ENCODE data around the gene SSH3.

Gene SSH3

GRCh38 chr11:67280788-67281551 is 22.4 kb upstream of the SSH3 start:
- DNase-seq: no peak

- no peak for DNase-seq
Measured at GRCh38 chr11:67281552-67282150, 21.7 kb upstream of the SSH3 start.

- no peak for DNase-seq
Measured at GRCh38 chr11:67282155-67282875, 21.0 kb upstream of the SSH3 start.

GRCh38 chr11:67282876-67283371 is 20.4 kb upstream of the SSH3 start:
- no peak for DNase-seq

DNA sequence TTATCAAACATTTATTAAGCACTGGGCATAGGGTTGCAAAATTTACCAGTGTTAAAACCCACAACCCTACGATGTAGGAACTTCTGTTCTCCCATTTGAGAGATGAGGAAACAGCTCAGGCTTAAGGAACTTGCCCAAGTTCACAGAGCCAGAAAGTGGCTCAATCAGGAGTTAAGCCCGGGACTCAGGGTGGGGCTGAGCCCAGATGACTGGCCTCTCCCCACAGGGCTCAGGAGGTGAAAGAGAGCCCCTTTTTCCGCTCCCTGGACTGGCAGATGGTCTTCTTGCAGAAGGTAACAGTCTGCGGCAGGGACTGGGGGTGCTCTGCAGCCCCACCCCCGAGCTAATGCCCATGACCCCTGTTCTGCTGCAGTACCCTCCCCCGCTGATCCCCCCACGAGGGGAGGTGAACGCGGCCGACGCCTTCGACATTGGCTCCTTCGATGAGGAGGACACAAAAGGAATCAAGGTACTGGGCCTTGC is 19.8 kb upstream of the SSH3 start:
- no peak for DNase-seq

DNA sequence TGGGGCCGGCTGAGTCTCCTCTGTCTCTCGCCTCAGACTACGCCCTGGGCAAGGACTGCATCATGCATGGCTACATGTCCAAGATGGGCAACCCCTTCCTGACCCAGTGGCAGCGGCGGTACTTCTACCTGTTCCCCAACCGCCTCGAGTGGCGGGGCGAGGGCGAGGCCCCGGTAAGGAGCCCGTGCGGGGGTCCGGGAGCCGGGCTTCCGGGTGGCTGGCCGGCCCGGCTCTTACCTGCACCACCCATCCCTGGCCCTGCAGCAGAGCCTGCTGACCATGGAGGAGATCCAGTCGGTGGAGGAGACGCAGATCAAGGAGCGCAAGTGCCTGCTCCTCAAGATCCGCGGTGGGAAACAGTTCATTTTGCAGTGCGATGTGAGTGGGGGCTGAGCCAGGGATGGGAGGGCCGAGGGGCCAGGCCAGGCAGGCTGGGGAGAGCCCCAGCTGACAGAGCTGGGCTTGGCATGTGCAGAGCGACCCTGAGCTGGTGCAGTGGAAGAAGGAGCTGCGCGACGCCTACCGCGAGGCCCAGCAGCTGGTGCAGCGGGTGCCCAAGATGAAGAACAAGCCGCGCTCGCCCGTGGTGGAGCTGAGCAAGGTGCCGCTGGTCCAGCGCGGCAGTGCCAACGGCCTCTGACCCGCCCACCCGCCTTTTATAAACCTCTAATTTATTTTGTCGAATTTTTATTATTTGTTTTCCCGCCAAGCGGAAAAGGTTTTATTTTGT is 18.4 kb upstream of the SSH3 start:
- no peak for DNase-seq

- no peak for DNase-seq
Measured at GRCh38 chr11:67285541-67286498, 17.5 kb upstream of the SSH3 start.

- no peak for DNase-seq
Measured at GRCh38 chr11:67286621-67287333, 16.6 kb upstream of the SSH3 start.

GRCh38 chr11:67287355-67288197 is 15.8 kb upstream of the SSH3 start:
- DNase-seq: no peak

GRCh38 chr11:67288198-67288451 is 15.2 kb upstream of the SSH3 start:
- DNase-seq: no peak

GRCh38 chr11:67288452-67289225 is 14.7 kb upstream of the SSH3 start:
- DNase-seq: peak; percentile 42

- no peak for DNase-seq
Measured at GRCh38 chr11:67289226-67289650, 14.1 kb upstream of the SSH3 start, which contains the start of gene ANKRD13D. ANKRD13D (plus strand) TSS chr11:67289303; CDS start chr11:67289461, 158 bp downstream.

DNA sequence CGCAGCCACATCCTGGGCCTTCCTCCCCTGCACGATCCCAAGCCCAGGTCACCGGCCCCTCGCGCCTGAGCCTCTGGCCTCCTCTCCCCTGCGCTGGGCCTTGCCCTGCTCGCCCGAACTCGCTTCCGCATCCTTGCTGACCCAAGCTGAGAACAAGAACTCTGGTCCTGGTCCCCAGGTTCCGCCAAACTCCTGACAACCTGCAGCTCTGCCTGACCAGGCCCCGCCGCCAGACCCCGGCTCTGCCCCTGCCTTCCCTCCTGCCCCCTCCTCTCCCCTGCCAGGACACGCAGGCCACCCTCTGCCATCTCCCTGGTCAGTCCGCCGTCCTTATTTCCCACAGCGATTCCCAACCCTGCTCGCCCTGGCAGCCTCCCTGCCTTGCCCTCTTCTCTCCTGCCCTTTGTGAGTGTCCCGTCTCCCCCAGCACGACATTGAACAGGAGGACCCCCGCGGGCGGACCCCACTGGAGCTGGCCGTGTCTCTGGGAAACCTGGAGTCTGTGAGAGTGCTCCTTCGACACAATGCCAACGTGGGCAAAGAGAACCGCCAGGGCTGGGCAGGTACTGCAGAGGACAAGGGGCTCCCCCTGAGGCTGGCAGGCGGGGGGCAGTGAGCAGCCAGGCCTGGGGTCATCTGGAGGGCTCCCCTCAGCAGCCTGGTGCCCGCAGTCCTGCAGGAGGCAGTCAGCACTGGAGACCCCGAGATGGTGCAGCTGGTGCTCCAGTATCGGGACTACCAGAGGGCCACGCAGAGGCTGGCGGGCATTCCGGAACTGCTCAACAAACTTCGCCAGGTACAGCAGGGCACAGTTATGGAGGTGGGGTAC is 13.5 kb upstream of the SSH3 start:
- DNase-seq: no peak

DNA sequence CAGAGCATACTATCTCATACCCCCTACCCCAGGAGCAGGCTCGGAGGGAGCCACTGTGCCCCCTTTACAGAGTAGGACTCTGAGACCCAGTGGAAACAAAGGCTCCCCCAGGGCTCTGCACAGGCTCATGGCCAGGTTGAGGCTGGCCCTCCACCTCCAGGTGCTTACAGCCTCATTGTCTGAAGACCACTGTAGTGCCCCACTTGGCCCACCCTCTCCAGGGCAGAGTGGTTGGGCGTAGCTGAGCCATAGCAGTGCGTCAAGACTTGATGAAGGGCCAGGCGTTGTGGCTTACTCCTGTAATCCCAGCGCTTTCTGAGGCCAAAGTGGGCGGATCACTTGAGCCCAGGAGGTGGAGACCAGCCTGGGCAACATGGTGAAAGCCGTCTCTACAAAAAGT is 12.5 kb upstream of the SSH3 start:
- DNase-seq: no peak

DNA sequence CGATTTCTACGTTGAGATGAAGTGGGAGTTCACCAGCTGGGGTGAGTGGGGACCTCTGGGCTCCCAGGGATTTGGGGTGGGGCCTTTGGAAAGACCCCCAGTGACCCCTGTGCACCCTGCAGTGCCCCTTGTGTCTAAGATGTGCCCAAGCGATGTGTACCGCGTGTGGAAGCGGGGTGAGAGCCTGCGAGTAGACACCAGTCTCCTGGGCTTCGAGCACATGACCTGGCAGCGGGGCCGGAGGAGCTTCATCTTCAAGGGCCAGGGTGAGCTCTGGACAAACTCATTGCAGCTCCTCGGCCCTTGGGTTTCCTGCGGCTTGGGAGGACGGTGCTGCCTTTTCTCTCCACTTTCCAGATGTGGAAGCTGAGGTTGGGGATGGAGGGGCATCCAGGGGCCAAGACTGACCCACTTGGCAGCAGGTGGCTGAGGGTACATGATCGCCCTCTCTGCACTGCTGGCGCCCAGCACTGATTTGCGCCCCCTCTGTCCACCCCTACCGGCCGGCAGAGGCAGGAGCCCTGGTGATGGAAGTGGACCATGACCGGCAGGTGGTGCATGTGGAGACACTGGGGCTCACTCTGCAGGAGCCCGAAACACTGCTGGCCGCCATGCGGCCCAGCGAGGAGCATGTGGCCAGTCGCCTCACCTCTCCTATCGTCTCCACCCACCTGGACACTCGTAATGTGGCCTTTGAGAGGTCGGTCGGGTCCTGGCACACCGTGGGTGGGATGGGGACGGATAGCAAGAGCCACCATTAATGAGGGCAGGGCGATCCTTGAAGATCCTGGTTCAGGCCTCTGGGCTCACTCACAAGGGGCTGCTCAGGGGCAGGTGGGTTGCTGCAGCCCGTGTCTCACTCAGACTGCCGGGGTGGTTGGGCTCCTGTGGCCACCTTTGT is 11.6 kb upstream of the SSH3 start:
- DNase-seq: no peak

GRCh38 chr11:67292671-67293070 is 10.7 kb upstream of the SSH3 start:
- DNase-seq: no peak

DNA sequence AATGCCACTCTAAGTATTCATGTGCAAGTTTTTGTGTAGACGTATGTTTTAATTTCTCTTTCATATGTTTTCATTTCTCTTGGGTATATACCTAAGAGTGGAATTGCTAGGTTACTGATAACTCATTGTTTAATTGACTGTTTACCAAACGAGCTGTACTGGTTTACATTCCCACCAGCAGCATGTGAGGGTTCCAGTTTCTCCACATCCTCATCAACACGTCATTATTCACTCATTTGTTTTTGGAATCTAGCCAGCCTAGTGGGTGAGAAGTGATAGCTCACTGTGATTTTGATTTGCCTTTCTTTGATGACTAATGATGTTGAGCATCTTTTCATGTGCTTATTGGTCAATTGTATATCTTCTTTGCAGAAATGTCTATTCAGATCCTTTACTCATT is 10.2 kb upstream of the SSH3 start:
- DNase-seq: no peak

Measured in NCI-H1417 treated with DMSO at 0.1 percent for 48 hours (cell line).